Nephron (organoid): ENCODE results near the gene GOLGA6L10.
"Not testable (repeated sequence)": the region's sequence is repeated elsewhere in the genome, so short reads cannot be mapped to it uniquely, and the experiment has no call there.

ENCODE experiments used
- H3K27ac Mint-ChIP-seq, 3 experiments: 2 replicates each; pipeline ENCODE4 v1.8.0; 2020; ENCODE audit warnings: mixed read lengths in 3 of 3, mild to moderate bottlenecking in 2 of 3, moderate library complexity in 1 of 3
- H3K27me3 Mint-ChIP-seq: 2 replicates; pipeline ENCODE4 v1.8.0; 2021; ENCODE audit warnings: low read depth, mild to moderate bottlenecking, moderate library complexity, mixed read lengths
- H3K36me3 Mint-ChIP-seq: 2 replicates; pipeline ENCODE4 v1.8.0; 2020; ENCODE audit warnings: low read depth, mixed read lengths
- H3K4me1 Mint-ChIP-seq: 2 replicates; pipeline ENCODE4 v1.8.0; 2020; ENCODE audit warnings: mixed read lengths
- H3K4me3 Mint-ChIP-seq, 3 experiments: 2 replicates each; pipeline ENCODE4 v1.8.0; 2020; ENCODE audit warnings: mild to moderate bottlenecking in 3 of 3, mixed read lengths in 3 of 3, moderate library complexity in 2 of 3
- H3K9me3 Mint-ChIP-seq: 2 replicates; pipeline ENCODE4 v1.8.0; 2020; ENCODE audit warnings: mixed read lengths
- CTCF ChIP-seq, 3 experiments: fragments of 200-600 bp; sonication (generic); IDR thresholded peaks; one replicate each; pipeline ENCODE4 v1.5.0; 2021; ENCODE audit warnings: antibody characterized with exemption in 3 of 3; ENCODE audit not compliant: unreplicated experiment in 3 of 3

GOLGA6L10 gene

DNA sequence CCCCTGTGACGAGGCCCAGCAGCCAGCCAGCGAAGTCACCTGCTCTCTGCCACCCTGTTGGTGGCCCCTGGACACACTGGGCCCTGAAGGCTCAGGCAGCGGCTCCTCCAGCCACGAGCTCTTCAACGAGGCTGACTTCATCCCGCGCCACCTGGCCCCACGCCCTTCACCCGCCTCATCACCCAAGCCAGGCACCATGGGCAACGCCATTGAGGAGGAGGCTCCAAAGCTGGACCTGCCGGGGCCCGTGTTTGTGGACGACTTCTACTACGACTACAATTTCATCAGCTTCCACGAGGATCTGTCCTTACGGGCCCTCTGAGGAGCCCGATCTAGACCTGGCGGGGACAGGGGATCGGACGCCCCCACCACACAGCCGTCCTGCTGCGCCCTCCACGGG lies 22.4 kb downstream of the GOLGA6L10 start:
- not testable (repeated sequence) for H3K4me3 Mint-ChIP-seq, H3K9me3 Mint-ChIP-seq, H3K36me3 Mint-ChIP-seq, H3K27ac Mint-ChIP-seq, H3K27me3 Mint-ChIP-seq, H3K4me1 Mint-ChIP-seq

DNA sequence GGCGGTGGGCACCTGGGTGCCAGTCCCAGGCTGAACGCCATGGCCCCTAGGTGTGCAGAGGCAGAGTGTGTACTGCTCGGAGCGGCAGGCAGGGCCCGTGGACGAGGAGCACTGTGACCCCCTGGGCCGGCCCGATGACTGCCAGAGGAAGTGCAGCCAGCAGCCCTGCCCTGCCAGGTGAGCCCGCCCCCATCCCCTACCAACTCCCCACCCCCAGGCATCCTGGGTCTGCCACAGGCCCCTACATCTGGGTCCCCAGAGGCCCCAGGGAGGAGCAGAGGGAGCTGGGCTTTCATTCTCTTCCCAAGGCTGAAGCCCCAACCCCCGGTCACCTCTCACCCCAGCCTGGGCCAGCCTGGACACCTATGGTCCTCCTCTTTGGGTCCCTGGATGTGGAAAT lies 23.6 kb downstream of the GOLGA6L10 start:
- H3K27ac Mint-ChIP-seq, H3K27me3 Mint-ChIP-seq, H3K9me3 Mint-ChIP-seq, H3K4me3 Mint-ChIP-seq, H3K4me1 Mint-ChIP-seq, H3K36me3 Mint-ChIP-seq: not testable (repeated sequence)

DNA sequence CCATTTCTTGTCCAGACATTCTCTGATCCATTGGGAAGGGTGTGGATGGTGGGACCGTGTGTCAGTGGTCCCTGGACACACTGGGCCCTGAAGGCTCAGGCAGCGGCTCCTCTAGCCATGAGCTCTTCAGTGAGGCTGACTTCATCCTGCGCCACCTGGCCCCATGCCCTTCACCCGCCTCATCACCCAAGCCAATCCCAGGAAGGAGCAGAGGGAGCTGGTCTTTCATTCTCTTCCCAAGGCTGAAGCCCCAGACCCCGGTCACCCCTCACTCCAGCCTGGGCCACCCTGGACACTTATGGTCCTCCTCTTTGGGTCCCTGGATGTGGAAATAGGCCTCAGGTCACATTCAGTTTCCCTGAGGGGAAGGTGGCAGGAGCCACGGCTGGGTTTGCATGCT lies 24.4 kb downstream of the GOLGA6L10 start:
- not testable (repeated sequence) for H3K9me3 Mint-ChIP-seq, H3K27ac Mint-ChIP-seq, H3K27me3 Mint-ChIP-seq, H3K36me3 Mint-ChIP-seq, H3K4me3 Mint-ChIP-seq, H3K4me1 Mint-ChIP-seq

DNA sequence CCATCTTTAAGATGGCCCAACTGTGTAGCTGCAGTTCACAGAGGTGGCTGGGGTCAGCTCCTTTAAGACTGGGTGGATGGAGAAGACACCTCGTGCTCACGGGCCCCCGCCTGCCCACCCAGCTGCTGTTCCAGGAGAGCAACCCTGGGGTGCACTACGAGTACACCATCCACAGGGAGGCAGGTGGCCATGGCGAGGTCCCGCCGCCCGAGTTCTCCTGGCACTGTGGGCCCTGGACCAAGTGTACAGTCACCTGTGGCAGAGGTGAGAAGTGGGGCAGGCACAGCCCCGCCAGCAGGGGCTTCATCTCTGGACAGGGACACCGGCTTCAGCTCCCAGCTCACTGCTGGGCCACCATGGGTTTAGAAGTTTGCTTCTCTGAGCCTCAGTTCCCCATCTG lies 26.8 kb downstream of the GOLGA6L10 start:
- not testable (repeated sequence) for H3K36me3 Mint-ChIP-seq, H3K4me1 Mint-ChIP-seq, H3K27ac Mint-ChIP-seq, H3K4me3 Mint-ChIP-seq, H3K9me3 Mint-ChIP-seq, H3K27me3 Mint-ChIP-seq

GRCh38 chr15:82320861-82321260 lies 28.4 kb downstream of the GOLGA6L10 start:
- not testable (repeated sequence) for H3K36me3 Mint-ChIP-seq, H3K4me3 Mint-ChIP-seq

DNA sequence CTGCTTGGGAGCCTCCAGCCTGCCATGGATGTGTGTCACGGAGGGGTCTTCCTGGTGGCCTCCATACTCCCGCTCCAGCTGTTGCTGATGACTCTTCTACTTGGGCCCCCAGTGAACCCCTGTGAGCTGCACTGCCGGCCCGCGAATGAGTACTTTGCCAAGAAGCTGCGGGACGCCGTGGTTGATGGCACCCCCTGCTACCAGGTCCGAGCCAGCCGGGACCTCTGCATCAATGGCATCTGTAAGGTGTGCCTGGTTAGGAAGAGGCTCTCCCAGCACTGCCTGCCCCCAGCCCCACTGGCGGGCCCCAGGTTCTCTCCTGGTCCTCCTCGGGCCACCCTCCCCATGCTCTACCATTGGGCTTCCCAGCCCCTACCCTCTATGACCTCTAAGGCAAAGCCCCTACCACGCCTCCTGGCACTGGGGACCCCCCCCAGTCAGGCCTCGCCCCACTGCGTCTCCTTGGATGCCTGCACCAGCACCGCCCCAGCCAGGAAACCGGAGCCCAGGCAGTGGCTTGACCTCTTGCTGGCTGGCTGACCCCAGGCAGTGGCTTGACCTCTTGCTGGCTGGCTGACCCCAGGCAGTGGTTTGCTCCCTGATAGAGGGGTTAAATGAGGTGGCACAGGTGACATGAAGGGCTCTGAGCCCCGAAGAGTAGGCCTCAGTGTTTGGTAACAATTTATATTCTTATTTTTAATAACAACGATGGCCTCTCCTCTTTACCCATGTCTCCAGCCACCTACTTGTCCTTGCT lies 29.6 kb downstream of the GOLGA6L10 start:
- not testable (repeated sequence) for H3K9me3 Mint-ChIP-seq, H3K36me3 Mint-ChIP-seq, H3K27ac Mint-ChIP-seq, H3K4me1 Mint-ChIP-seq, H3K4me3 Mint-ChIP-seq, H3K27me3 Mint-ChIP-seq

More at GRCh38 chr15:82320861-82321260, 28.4 kb downstream of the GOLGA6L10 start:
- H3K27me3 Mint-ChIP-seq, H3K4me1 Mint-ChIP-seq, H3K9me3 Mint-ChIP-seq, H3K27ac Mint-ChIP-seq: not testable (repeated sequence)

GRCh38 chr15:82318281-82318680 lies 31.0 kb downstream of the GOLGA6L10 start:
- H3K4me3 Mint-ChIP-seq, H3K36me3 Mint-ChIP-seq, H3K27ac Mint-ChIP-seq, H3K27me3 Mint-ChIP-seq, H3K9me3 Mint-ChIP-seq, H3K4me1 Mint-ChIP-seq: not testable (repeated sequence)

DNA sequence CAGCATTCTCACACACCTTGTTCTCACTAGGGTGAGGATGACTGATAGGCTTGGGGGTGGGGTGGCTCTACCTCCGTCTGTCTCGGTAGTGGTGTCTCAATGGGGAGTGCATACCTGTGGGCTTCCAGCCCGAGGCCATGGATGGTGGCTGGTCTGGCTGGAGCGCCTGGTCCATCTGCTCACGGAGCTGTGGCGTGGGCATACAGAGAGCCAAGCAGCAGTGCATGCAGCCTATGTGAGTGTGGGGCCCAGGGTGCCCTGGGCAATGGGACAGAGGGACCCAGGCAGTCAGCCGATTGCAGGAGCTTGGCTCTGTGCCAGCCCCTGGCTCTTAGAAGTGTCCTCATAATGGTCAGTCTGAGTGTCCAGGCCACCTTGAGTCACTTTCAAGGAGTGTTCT lies 31.8 kb downstream of the GOLGA6L10 start:
- H3K27me3 Mint-ChIP-seq, result peaks cover 15% of the 10 kb centered on the region
- not testable (repeated sequence) for H3K9me3 Mint-ChIP-seq

GRCh38 chr15:82317091-82317489 lies 32.2 kb downstream of the GOLGA6L10 start:
- H3K27me3 Mint-ChIP-seq, result peaks cover 15% of the 10 kb centered on the region
- H3K27ac Mint-ChIP-seq, result no peak overlapping the region
- no peak for TF ChIP-seq CTCF (IDR thresholded peaks at IDR 0.05; ENCODE audit: unreplicated experiment in 3 of 3)
- H3K36me3 Mint-ChIP-seq, result no peaks in the 10 kb centered on the region
- H3K4me1 Mint-ChIP-seq, result no peaks in the 10 kb centered on the region
- no peak overlapping the region for H3K4me3 Mint-ChIP-seq
- H3K9me3 Mint-ChIP-seq, result no peaks in the 10 kb centered on the region

More for the DNA sequence above, 31.8 kb downstream of the GOLGA6L10 start:
- H3K4me1 Mint-ChIP-seq, H3K36me3 Mint-ChIP-seq, H3K27ac Mint-ChIP-seq, H3K4me3 Mint-ChIP-seq: not testable (repeated sequence)

GRCh38 chr15:82316247-82317090 lies 32.8 kb downstream of the GOLGA6L10 start:
- H3K27me3 Mint-ChIP-seq, result peaks cover 15% of the 10 kb centered on the region
- not testable (repeated sequence) for H3K4me1 Mint-ChIP-seq, H3K4me3 Mint-ChIP-seq, H3K9me3 Mint-ChIP-seq, H3K36me3 Mint-ChIP-seq, H3K27ac Mint-ChIP-seq
